ENCODE data around the gene UTP14A.

Gene UTP14A

GRCh38 chrX:129945131-129945530, 39.2 kb downstream of the UTP14A start:
- DNase-seq, result no peak

GRCh38 chrX:129953334-129953648, 47.3 kb downstream of the UTP14A start:
- DNase-seq, result no peak

- no peak for DNase-seq
Observed at GRCh38 chrX:129953881-129954280, 47.9 kb downstream of the UTP14A start.

DNA sequence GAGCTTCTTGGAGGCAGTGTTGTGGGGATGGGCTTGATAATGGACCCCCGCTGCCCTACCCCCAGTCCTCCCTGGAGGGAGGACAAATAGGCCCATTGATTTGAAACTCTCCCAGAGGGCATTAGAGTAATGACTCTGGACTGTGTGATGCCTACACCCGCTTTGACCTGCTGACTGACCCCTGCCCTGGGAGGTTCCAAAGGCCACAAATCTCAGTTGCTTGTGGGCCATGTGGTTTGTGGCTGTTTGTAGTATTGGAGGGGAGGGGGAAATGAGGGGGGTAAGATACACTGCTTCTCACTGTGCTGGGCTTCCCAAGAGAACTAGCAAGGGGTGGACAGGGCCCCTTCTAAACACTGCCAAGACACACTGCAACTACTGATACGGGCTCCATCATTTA, 48.8 kb downstream of the UTP14A start:
- no peak for DNase-seq

DNA sequence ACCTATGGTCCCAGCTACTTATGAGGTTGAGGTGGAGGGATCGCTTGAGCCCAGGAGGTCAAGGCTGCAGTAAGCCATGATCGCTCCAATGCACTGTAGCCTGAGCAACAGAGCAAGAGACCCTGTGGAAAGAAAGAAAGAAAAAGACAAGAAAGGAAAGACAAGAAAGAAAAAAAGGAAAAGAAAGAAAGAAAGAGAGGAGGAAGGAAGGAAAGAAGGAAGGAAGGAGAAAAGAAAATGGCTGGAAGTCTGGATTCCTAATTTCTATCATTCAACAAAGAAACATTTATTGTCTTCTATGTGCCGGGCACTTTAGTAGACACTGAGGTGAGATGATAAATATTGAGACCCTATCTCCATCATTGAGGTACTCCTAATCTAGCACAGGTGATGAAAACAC, 49.7 kb downstream of the UTP14A start:
- DNase-seq, result no peak

DNA sequence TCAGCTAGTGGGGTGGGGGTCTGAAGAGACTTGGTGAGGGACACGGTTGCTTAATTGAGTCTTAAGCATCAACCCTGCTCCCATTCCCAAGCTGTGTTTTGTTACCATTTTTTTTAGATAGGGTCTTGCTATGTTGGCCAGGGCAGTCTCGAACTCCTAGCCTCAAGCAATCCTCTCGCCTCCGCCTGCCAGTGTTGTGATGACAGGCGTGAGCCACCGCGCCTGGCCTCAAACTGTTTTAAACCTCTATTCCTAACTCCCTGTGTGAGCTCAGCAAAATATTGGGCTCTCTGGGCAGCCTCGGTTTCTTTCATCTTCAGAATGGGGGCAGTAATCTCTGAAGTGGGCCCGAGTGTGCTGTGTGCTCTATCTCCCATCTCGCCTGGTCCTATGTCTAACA, 50.2 kb downstream of the UTP14A start:
- DNase-seq, result no peak

GRCh38 chrX:129956765-129957164, 50.8 kb downstream of the UTP14A start:
- DNase-seq, result no peak

DNA sequence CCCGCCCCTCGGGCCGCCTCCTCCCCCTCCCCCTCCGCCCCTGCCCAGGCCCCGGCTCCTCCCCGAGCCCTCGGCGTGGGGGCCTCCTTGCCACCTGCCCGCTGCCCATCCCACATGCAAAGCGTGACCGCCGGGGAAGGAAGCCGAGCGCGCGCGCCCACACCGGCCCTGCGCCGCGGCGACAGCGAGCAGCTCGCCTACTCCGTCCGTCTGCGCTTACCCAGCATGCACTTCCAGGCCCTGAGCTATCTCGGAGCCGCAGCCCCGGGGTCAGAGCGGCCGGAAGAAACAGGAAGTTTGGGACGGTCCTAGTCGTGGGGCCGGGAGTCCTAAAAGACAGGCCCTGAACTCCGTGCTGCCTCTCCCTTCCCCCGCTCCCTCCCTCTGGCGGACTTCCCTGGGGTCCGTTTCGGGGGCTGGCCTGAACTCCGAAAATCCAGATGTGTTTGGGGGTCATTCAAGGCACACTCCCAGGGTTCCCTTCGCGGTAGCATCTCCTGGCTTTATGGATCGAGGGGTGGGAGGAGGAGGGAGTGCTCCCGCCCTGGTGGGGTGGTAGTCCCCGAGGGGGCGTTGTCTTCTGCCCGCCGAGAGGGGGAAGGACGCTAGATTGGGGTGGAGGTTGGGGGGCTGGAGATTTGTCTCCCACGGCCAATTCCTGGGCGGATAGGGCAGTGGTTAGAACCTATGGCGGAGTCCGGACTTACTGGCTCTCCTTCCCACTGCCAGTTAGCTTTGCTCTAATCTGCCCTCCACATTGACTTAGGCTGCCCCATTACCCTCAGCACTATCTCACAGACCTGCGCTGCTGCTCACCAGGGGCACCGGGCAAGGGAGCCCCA, 51.5 kb downstream of the UTP14A start:
- peak; percentile 61 to 76 (median 68) for DNase-seq

GRCh38 chrX:129958083-129958465, 52.1 kb downstream of the UTP14A start:
- no peak for DNase-seq

GRCh38 chrX:129958814-129959492, 53.0 kb downstream of the UTP14A start:
- DNase-seq, result no peak

DNA sequence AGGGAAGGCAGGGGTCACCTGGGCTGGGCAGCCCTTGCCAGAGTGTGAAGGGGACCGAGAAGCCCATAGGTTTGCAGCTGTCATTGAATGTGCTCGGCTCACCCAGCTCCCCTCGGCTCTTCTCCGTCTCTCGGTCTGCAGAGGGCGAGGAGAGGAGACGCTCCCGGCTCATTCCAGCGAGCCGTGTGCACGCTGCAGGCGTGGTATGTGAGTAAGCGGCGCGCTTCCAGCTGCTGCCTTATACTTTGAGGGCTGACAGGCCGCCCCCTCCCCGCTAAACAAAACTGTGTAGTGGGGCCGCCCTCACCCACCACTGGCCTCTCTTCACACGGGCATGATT, 53.5 kb downstream of the UTP14A start:
- DNase-seq, result no peak

- peak; percentile 28 to 64 (median 57) for DNase-seq
Observed at GRCh38 chrX:129961180-129962083, 55.5 kb downstream of the UTP14A start.

DNA sequence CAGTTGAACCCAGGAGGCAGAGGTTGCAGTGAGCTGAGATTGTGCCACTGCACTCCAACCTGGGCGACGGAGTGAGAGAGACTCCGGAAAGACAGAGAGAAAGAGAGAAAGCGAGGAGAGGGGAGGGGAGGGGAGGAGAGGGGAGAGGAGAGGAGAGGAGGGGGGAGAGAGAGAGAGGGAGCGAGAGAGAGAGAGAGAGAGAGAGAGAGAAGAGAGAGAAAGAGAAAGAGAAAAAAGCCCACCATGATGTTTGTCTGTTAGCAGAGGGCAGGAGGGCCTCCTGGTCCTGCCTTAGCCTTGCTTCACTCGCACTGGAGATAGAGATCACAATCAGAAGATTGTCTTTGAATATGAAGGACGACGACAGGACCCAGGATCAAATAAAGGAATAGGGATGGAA, 57.8 kb downstream of the UTP14A start:
- no peak for DNase-seq

- DNase-seq, result no peak
Observed at GRCh38 chrX:129965166-129965565, 59.2 kb downstream of the UTP14A start.

DNA sequence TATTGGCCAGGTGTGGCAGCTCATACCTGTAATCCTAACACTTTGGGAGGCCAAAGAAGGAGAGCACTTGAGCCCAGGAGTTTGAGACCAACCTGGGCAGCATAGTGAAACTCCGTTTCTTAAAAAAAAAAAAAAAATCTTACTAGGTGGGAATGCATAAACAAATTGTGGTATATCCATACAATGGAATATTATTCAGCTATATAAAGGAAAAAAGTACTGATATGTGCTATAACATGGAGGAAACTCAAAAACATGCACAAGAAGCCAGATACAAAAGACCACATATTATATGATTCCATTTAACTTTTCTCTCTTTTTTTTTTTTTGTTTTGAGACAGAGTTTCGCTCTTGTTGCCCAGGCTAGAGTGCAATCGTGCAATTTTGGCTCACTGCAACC, 63.0 kb downstream of the UTP14A start:
- DNase-seq, result no peak

- no peak for DNase-seq
Observed at GRCh38 chrX:129976441-129976840, 70.5 kb downstream of the UTP14A start.

Data from NCI-H1417 (cell line).